Measurements from ENCODE around the gene WFS1.

Gene WFS1

GRCh38 chr4:6325788-6326290, 56.2 kb downstream of the WFS1 start:
- no peak for DNase-seq (ENCODE audit: low spot score)

- no peak for DNase-seq (ENCODE audit: low spot score)
Measured at GRCh38 chr4:6326312-6327060, 56.8 kb downstream of the WFS1 start.

GRCh38 chr4:6327220-6327917, 57.7 kb downstream of the WFS1 start:
- DNase-seq (ENCODE audit: low spot score): peak; percentile 92

GRCh38 chr4:6328526-6328925, 58.9 kb downstream of the WFS1 start:
- DNase-seq (ENCODE audit: low spot score): no peak

- no peak for DNase-seq (ENCODE audit: low spot score)
Measured at GRCh38 chr4:6329478-6330383, 60.1 kb downstream of the WFS1 start.

GRCh38 chr4:6330384-6330767, 60.7 kb downstream of the WFS1 start:
- DNase-seq (ENCODE audit: low spot score): no peak

- DNase-seq (ENCODE audit: low spot score): peak; percentile 46
Measured at GRCh38 chr4:6331018-6331417, 61.4 kb downstream of the WFS1 start.

GRCh38 chr4:6331468-6331867, 61.8 kb downstream of the WFS1 start:
- DNase-seq (ENCODE audit: low spot score): no peak

- DNase-seq (ENCODE audit: low spot score): peak; percentile 80
Measured at GRCh38 chr4:6332042-6332668, 62.5 kb downstream of the WFS1 start.

GRCh38 chr4:6332669-6333050, 63.0 kb downstream of the WFS1 start:
- DNase-seq (ENCODE audit: low spot score): no peak

GRCh38 chr4:6333301-6334202, 63.9 kb downstream of the WFS1 start:
- DNase-seq (ENCODE audit: low spot score): no peak

- no peak for DNase-seq (ENCODE audit: low spot score)
Measured at GRCh38 chr4:6334203-6334887, 64.7 kb downstream of the WFS1 start.

- no peak for DNase-seq (ENCODE audit: low spot score)
Measured at GRCh38 chr4:6335040-6335590, 65.5 kb downstream of the WFS1 start.

- DNase-seq (ENCODE audit: low spot score): no peak
Measured at GRCh38 chr4:6336166-6336565, 66.5 kb downstream of the WFS1 start.

- peak; percentile 47 for DNase-seq (ENCODE audit: low spot score)
Measured at GRCh38 chr4:6337331-6337935, 67.8 kb downstream of the WFS1 start.

GRCh38 chr4:6338175-6338950, 68.7 kb downstream of the WFS1 start:
- no peak for DNase-seq (ENCODE audit: low spot score)

GRCh38 chr4:6338951-6339817, 69.5 kb downstream of the WFS1 start:
- DNase-seq (ENCODE audit: low spot score): no peak
